Activated CD4-positive, alpha-beta T cell treated with anti-CD3 and anti-CD28 coated beads, Interleukin-2, amount 50 U/mL, for 1 hour (primary cell): ENCODE data around the gene HFE.

Experiments
- DNase-seq: peaks from one replicate; pipeline ENCODE4 v3.0.0-alpha.2; 2020

HFE gene

DNA sequence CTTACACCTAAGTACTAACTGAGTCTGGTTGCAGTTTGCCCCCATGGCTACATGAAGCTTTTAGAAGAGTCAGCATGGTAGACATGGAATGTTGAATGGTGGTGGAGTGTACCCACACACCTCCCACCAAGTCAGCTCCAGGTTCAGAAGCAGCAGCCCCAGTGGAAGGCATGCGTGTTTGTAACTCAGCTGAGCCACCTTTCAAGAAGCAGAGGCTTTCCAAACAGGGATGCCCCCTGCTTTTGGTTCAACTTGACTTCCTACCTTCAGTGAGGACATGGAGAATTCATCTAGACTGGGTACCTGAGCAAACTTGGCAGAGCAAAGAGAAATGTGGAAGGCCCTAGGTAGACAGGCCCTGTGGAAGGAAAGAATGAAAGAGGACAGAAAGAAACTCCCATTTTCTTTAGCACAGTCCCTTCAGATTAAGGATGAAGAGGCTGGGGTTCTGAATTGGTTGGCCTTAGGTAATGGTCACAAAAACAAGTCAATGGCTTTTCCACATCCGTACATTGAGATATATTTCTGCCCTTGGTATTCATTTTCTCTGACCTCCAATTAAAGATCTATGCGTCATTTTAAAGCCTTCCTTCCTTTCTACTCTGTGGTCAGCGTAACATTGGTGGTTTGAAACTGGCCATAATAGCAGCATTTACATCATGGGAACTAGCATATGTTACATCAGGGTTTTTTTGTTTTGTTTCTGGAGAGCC lies 53.2 kb downstream of the HFE start:
- no peak for DNase-seq

DNA sequence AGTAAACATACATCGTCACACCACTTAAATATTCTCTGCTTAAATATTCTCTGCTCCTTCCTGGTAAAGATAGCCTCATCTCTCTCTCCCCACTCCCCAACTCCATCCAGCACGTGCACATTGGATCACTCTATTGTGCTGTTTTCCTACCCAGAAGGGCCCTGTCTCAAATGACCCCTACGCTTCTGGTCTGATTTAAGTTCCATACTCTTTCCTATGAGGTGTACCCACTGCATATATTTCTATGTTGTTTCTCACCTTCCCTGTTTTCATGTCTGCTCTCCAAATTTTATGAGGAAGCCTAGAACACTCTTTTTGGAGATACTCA lies 53.7 kb downstream of the HFE start:
- DNase-seq = no peak

GRCh38 chr6:26141378-26141904 lies 54.2 kb downstream of the HFE start:
- DNase-seq = no peak

DNA sequence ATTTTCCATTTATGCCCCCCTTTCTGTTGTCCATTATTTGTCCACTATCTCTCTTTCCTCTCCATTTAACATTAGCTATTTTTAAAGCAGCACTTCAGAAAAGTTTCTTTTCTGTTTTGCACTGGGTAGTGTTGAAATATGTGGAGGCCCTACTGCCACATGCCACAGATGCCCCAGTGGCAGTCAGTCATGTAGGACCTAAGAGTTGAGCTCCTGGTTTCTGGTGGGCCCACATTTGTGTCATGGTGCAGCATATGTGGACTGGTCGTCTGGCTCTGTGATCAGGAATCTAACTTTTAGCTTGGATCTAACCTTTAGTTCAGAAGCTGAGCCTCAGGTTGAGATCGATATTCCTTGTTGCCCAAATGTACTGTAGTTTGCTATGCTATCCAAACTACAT lies 54.8 kb downstream of the HFE start:
- no peak for DNase-seq
